NAMALWA (cell line): Measurements from ENCODE around the gene SHISA6.

Source experiments
- DNase-seq: peaks from one replicate; pipeline ENCODE4 v3.0.0-alpha.2; 2015; ENCODE audit warnings: low spot score

The SHISA6 gene

DNA sequence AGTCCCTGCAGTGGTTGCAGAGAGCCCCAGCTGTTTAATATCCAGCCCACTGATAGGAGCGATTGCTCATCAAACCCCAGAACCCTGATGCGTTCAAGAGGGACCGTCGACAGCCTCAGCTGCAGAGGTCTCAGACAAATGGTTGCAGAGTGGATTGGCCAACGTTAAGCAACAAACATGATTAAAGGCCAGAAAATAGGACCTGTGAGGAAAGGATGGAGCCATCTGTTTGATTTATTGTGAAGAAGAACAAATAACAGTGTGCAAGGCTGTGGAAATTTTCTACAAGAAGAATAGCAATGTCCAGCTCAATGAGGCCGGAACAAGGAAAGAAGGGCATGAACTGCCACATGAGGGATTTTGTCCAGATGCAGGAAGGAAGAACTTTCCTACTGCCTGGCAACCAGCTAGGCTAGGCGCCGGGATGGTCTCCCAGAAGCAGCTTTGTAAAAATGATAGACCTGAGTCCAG is 218.9 kb downstream of the SHISA6 start:
- no peak for DNase-seq

DNA sequence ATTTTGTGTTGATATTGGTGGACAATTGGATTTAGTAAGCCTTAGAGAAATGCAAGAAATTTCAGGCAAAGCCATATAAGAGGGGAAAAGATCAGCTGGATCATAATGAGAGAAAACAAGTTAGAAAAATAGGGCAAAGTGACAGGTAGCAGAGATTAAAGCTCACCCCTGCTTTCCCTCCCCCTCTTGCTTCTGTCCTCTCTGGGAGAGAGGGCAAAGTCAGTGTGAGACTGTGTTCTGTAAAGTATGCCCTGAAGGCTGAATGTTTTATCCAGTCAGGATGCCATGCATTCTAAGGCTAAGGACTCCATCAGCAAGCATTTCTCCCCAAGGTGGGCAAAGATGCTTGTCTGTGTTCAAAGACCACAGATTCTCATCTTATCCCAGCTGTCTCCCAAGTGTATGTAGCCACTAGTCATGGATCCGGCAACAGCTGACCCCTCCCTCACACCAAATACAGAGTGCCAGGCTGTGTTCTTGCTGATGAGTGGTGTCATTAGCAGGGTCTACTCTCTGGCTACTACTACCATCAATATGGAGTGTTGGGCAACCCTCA is 221.1 kb downstream of the SHISA6 start:
- no peak for DNase-seq

DNA sequence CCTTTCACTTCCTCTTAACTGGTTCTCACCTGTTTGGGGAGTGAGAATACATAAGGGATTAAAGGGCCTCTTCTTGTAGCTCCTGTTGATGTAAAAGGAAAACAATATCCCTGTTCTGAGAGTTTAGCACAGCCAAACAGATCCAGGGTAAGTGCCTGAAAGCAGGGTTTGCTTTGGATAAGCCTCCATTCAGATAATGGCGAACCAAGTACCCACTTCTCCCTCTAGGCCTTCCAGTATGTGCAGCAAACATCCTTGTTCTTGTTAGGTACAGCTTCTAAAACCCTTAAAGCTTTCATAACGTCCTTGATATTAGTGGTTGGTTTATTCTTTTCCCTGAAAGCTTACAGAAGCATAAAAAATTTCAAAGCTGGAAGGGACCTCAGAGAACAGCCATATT is 226.6 kb downstream of the SHISA6 start:
- DNase-seq = no peak

DNA sequence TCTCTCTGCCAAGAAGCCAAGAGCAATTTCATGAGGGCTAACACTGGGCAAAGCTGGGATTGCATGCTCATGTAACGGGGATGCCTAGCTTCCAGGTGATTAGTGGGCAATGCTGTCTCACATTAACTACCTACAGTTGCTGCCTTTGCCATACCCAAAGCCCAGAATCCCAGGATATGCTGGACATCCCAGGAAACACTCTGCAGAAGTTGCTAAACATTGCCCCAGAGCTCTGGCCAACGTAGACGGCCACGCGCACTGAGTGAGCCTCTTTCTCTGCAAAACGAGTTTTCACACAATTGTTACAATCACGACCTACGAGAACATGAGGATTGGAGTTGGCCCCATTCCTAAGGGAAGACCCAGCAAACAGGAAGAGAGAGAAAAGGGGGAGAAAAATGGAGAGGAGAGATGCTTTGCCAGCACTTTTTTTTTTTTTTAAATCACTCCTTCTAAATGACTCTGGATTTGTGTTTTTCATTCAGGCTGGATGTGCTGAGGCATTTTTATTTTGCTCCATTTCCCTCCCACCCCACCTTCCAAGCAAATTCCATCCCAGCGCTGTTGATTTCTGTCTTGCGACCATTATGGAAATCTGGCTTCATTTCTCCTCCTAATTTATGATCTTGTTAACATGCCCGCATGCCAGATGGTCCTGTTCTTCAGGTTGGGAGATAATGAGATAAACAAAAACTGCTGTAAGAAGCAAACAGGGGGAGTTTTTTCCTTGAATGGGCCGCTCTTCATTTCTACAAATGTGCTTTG is 244.5 kb downstream of the SHISA6 start:
- DNase-seq = no peak

DNA sequence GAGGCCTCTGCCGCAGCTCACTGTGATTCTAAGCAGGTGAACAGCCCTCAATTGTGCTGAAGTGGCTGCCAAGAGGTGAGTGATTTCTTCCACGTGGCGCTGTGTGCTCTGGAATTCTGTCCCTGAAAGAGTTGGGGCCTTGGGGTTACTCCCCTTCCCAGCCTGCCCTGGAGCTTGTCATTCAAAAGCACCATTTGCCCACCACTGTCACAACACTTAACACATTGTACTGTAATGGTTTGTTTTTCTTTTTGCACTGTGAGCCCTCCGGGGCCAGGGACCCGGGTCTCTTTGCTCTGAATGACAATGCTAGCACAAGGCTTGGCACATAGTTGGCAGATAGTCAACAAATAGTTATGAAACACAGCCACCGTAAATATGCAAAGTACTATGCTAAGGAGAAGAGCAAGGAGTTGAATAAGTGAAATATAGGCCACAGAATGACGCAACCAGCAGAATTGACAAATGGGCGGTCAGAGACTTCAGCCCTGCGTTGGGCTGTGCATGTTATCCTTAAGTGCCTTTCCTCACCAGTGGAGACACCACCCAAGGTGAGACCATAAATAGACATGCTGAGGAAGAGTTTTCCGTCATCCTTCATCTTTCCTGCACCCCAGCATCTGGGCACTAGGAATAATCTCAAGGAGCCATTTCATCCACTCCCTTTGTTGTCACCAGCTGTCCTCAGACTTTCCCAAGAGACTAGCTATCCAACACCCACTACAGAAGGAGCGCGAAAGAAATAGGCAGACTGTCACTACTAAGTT is 245.3 kb downstream of the SHISA6 start:
- no peak for DNase-seq

DNA sequence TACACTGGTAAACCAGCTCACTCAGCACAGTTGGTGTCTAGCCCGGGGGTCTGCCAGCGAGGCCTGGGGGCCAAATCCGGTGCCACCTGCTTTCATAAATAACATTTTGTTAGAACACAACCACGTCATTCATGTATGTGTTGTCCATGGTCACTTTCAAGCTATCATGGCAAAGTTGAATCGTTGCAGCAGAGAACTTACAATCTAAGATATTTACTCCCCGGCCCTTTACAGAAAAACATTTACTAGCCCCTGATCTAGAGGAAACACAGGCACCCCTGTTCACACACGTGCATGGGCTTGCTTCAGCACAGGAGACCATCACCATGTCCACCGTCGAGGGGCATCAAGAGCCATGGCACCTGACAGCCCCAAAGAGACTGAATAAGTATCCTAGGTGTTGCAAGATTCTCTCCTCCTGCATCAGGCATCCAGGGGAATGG is 245.9 kb downstream of the SHISA6 start:
- DNase-seq = no peak

DNA sequence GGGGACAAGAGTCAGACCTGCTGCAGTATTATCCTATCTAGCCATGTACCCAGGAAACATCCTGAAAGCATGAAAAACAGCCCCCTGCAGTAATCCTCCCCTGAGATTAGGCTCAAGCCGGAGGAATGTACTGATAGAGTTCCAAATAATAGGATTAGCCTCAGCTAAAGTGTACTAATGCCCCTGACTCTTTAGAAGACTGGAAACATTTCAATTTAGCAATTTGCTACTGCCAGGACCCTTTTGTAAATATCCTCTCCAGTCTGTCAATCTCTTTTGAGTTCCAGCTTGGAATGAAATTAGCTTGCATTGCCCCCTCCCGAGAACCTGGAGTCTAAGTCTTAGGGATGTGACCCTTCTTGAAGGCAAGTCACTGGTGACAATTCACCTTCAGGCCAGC is 246.5 kb downstream of the SHISA6 start:
- DNase-seq = no peak

DNA sequence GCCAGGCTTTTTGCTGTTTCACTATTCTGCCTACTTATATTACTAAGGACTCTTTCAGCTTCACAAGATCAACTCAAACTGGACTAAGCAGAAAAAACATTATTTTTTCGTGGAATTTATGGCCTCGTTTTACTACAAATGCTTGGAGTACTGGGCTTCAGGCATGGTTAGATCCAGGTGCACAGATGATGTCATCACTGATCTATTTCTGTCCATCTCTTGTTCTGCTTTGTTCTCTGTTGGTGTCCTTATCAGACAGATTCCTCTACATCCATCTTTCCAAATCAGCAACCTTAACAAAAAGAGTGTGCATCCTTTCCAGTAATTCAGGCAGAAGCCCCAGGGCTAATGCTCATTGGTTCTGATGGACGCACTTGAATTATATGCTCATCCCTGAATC is 247.4 kb downstream of the SHISA6 start:
- no peak for DNase-seq

DNA sequence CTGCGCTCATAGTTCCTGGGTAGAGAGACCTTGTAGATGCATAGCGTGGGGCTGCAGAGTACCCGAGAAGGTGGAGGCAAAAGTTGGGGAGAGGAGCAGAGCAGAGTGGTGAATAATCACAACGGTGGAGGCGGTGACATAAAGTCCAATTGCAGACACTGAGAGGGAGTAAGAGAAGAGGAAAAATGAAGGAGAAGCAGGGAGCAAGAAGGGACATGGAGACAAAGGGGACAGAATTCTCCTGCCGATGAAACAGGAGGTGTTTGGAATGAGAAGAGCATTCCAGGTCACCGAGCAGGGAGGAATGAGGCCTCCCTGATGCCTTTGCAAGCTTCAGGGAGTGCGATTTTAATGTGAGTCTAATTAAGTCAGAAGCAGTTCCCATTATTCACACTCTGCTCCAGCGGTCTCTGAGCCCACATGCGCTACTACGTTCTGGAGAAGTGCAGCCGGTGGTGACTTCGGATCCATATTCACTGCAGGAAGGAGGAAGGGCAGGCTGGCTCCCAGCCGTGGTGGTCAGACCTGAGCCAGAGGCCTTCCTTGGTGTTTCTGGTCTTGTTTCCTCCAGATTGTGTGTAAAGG is 249.2 kb downstream of the SHISA6 start:
- no peak for DNase-seq

DNA sequence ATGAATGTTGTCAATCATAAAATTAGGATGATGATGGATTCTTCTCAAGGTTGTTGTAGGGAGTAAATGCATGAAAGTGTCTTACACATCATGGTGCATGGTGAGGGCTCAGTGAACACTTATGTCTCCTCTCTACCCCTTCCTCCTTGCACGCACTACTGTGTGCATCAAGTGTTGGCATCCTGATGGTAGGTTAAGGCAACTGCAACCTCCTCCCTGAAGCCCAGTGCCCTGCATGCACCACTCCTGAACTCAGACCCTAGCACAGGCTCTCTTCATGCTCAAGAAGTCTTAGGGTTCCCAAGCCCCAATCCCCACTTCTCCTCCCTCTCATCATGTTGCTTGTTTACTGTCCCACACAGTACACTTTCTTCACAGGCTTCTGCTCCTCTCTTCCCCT is 251.5 kb downstream of the SHISA6 start:
- no peak for DNase-seq

DNA sequence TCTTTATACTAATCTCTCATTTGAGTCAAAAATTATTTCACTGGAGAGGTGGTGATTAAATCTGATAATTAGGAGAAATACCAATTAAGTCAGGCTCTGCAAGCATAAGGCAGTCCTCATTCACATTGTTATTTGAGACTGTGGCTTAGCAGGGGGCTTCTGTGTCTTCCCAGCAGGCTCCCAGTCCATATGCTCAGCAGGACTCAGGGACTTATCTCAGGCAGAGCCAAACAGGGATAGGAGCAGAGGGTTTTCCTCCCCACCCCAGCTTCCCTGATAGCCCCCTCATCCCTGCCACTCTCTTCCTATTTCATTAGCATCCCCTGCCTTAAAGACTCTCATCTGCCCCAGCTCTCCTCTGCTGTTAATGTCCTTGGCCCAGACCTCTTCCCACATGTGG is 252.9 kb downstream of the SHISA6 start:
- DNase-seq = no peak

DNA sequence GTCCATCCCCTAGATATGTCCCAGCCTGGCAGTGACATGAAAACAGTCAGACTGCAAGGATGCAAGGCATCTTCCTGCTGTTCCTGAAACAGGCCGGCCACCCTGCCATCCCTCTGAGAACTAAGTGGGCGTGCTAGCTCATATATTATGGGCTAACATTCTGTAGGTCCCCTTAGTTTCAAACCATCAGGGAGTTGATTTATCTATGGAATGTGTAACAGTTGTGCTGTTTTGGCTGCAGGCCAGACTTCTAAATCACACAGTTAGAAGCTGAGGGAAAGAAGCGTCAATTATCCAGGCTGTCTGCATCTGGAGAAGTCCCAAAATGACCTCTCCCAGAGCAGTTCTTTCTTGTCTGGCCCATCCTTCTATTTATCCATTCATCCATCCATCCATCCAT is 254.6 kb downstream of the SHISA6 start:
- DNase-seq = no peak

DNA sequence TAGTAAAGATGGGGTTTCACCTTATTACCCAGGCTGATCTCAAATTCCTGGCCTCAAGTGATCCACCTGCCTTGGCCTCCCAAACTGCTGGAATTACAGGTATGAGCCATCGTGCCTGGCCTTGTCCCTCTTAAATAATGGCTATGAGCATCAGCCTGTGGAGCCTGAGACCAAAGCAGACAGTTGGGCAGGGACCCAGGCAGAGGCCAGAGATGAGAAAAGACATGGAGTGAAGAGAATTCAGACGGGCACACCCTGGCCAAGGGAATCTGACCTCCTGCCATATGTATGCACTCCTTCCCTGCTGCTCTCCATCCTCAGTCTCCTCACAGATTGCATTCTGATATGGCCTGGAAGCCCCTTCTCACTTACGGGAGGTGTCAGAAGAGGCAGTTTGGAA is 258.9 kb downstream of the SHISA6 start:
- DNase-seq = no peak

DNA sequence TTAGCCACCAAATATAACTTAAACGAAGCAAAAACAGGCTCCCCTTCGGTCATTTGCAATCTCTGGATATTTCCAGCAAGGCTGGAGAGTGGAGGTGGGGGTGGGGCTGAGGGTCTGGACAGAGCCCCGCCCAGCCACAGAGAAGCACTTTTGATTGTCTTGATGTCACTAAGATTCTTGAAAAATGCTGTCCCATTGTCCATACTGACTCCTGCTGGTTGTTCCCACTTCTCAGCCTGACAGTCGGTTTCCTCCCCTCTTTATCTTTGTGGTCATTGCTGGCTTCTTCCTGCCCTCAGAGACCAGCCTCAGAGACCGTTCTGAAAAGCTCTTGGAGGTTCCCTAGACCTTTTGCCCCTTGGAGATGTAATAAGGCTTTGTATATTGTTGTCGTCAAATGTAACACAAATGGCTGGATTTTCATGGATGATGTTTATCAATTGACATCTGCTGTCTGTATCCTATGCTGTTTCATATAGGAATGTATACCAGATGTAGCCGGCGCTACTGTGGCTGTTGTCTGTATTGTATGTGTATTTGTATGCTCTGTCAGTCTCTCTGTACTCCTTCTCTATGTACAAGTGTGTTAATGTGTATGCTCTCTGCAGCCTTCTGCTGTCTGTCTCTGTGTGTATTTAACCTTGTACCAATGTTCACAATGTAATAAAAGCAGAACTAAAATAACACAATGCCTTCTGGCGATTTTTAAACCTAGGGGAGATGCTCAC is 262.5 kb downstream of the SHISA6 start:
- DNase-seq = no peak

DNA sequence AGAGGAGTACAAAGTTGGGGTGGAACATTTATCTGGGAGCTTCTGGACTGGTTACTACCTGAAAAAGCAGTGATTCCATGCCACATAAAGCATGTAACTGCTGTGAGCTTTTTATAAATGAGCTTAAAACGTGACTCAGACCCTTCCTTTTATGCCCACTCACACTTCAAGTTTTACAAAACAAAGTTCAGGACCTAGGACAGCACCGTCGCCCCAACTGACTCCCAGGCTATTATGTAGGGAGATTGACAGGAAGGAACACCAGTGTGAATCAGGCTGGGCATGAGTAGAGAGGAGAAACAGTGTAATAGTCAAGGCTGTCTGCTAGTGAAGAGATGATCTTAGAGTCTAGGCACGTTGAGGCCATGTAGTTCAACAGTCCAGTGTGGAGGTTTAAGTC is 265.6 kb downstream of the SHISA6 start:
- peak; percentile 10 for DNase-seq

DNA sequence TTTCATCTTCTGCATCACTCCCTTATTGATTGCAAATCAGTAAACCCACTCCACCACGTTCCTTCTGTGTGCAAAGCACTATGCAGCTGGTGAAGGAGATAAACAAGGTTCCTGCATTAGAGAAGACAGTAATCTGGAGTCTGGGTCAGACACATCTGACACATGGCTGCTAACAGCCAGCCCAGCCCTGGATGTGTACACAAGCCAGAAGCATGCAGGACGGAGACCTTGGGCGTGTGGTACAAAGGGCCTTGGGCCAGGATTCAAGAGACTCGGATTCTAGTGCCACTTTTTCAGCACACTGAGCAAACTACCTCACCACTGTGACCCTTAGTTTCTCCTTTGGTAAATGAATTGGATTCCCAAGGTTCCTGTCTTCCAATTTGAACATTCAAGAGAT is 270.7 kb downstream of the SHISA6 start:
- no peak for DNase-seq

DNA sequence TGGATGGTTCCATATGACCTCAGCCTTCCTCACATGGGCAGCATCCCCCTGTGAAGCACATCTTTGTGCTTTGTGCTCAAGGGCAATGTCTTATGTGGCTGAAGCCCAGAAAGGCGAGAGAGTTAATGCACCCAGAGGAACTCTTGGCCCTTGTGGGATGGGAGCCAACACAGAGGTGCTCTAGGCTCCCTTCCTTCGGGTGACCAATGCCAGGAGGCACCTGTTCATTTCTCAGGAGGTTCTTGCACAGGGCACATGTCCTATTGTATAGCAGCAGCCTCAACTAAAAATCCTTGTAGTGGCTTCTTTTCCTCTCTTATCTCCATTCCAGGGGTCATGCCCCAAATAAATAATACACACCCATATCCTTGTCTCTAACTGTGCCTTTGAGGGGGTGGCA is 273.6 kb downstream of the SHISA6 start:
- DNase-seq = no peak

DNA sequence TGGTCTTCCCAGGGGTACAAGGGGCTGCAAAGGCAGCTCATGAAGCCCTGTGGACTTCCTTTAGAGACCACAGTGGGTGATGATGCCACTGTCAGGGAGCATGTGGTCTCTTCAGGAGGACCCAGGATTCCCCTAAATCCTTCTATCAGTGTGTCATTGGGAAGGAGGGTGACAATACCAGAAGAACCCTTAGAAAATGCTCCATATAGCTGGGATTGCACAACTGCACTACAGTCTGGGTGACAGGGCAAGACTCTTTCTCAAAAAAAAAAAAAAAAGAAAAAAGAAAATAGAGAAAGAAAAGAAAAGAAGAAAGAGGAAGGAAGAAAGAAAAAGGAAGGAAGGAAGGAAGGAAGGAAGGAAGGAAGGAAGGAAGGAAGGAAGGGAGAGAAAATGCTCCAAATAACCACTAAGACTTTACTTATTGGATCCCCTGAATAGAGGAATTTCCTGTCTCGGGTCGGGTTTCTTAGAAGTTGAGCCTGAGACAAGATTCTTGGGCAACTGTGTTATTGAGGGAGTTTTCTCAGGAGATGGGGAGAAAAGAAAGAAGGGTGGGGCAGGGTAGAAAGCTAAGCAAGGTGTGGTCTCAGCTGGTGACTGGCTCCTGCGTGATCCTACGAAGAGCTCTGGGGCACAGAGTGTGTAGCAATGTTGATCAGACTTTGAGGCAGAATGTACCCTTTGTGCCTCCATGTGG is 274.1 kb downstream of the SHISA6 start:
- DNase-seq = no peak

DNA sequence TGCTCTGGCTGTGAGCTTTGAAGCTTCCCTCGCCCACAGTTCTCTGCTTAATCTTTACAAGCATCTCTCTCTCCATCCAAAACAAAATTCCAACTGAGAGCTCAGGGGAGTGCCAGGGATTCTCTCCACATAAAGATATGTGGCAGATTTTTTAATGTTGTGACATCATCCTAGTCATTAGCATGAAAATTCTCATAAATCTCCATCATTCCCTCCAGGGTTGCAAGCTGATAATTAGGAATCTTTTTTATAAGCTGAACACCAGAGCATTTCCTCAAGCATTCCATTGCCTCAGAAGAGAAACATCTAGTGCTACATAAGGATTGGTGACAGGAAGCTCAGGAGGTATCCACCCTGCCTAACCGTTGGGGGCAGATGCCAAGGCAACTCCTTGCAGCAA is 274.9 kb downstream of the SHISA6 start:
- no peak for DNase-seq

DNA sequence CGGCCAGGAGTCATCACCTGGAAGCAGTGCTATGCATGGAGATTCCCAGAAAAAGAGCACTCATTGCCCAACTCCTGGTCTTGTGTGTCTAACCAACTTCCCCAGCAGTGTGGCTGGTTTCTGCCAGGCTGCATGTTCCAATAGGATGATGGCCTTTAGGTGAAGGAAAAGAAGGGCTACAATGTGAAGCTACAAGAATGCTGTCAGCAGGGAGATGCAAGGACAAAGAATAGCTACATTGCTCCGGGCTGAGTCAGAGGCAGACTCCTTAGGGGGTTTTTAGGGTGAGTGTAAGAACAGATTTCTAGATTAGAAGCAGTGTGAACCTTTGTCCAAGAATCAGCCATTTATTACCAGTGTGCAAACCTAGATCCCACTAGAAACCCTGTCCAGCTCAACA is 294.2 kb downstream of the SHISA6 start:
- DNase-seq = no peak

DNA sequence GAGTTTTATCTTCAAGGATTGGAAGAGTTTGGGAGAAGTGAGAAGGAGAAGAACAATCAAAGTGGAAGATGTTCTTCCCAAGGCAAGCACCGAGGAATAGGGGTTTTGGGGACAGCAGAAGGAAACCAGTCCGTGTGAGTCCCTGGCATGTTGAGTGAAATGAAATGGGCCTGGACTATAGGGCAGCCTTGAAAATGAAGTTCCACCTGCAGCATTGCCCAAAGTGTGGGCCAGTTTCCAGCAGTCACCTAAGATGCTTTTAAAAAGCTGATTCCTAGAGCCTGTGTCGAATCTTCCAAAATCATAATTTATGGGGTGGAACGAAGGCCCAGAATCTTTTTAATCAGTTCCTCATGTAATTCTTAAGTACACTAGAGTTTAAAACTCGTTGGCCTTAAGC is 297.4 kb downstream of the SHISA6 start:
- no peak for DNase-seq

DNA sequence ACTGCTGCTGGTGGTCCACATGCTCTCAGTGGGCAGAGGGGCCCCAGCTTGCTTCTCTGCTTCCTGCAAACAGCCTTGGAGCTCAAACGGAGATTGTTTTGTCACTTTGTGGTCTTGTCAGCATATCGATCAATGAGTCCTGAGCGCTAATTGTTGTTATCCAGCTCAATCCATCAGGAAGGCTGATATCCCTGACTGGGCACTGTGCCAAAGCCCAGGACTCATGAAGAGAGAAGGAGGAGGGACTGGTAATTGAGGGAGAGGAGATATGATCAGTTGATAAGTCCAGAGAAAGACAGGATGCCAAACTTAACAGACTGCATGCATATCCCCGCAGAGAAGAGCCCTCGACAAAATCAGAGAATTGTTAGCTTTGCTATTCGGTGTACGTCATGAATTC is 298.6 kb downstream of the SHISA6 start:
- no peak for DNase-seq
